ENCODE data around the gene POLL.

- TF ChIP-seq, protein P1, sequence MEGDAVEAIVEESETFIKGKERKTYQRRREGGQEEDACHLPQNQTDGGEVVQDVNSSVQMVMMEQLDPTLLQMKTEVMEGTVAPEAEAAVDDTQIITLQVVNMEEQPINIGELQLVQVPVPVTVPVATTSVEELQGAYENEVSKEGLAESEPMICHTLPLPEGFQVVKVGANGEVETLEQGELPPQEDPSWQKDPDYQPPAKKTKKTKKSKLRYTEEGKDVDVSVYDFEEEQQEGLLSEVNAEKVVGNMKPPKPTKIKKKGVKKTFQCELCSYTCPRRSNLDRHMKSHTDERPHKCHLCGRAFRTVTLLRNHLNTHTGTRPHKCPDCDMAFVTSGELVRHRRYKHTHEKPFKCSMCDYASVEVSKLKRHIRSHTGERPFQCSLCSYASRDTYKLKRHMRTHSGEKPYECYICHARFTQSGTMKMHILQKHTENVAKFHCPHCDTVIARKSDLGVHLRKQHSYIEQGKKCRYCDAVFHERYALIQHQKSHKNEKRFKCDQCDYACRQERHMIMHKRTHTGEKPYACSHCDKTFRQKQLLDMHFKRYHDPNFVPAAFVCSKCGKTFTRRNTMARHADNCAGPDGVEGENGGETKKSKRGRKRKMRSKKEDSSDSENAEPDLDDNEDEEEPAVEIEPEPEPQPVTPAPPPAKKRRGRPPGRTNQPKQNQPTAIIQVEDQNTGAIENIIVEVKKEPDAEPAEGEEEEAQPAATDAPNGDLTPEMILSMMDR (IDR thresholded peaks at IDR 0.05; ENCODE audit: poor library complexity), result no peak
- TF ChIP-seq EZH2 (IDR thresholded peaks at IDR 0.05; ENCODE audit: borderline replicate concordance), result no peak
Observed at GRCh38 chr10:101564490-101564991, 23.5 kb downstream of the POLL start.

Data from hepatocyte (in vitro differentiated cells).